Ovary (tissue), 3 donors: ENCODE measurements around the gene RNF182.

Experiments used
- POLR2A ChIP-seq: fragments of 450-650 bp; IDR thresholded peaks from one replicate; pipeline ENCODE4 v1.6.1; 2017; ENCODE audit warnings: antibody characterized with exemption, mild to moderate bottlenecking, moderate library complexity
- TF ChIP-seq, protein P1 (sequence below), 3 donors: fragments of 450-650 bp in 2 of 3; fragments of 200-600 bp in 1 of 3; IDR thresholded peaks; one replicate each; pipeline versions ENCODE4 v1.5.1 to v1.8.0; 2016 to 2022; ENCODE audit warnings: antibody characterized with exemption in 3 of 3, mild to moderate bottlenecking in 1 of 3
- donor health status: DM: no; HTN: no; CAD: no.

DNA sequence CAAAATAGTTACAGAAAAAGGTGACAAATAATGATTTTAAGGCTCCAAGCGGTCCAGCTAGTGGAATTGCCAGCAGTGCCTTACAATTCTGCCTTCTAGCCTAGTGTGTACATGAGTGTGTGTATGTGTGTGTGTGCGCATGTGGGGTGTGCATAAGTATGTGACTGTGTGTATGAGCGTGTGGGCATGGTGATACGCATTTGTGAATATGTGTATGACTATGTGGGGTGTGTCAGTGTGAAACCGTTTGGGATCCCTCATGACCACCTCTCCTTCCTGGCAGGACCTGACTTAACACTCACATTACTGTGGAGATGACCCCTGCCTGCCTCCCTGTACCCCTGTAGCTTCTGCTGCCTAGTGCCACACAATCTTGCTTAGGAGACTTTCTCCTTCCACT, 40.4 kb upstream of the RNF182 start:
- TF ChIP-seq, protein P1, sequence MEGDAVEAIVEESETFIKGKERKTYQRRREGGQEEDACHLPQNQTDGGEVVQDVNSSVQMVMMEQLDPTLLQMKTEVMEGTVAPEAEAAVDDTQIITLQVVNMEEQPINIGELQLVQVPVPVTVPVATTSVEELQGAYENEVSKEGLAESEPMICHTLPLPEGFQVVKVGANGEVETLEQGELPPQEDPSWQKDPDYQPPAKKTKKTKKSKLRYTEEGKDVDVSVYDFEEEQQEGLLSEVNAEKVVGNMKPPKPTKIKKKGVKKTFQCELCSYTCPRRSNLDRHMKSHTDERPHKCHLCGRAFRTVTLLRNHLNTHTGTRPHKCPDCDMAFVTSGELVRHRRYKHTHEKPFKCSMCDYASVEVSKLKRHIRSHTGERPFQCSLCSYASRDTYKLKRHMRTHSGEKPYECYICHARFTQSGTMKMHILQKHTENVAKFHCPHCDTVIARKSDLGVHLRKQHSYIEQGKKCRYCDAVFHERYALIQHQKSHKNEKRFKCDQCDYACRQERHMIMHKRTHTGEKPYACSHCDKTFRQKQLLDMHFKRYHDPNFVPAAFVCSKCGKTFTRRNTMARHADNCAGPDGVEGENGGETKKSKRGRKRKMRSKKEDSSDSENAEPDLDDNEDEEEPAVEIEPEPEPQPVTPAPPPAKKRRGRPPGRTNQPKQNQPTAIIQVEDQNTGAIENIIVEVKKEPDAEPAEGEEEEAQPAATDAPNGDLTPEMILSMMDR (IDR thresholded peaks at IDR 0.05): no peak
- TF ChIP-seq POLR2A: no peak
